Vagina (tissue), 2 donors: Measurements from ENCODE around the gene FMO1. TPM values are rescaled to one million over a fixed set of nuclear protein-coding genes. Genes with fewer than 3 reads are reported as not detected.
"Not testable (repeated sequence)": the region's sequence is repeated elsewhere in the genome, so short reads cannot be mapped to it uniquely, and the experiment has no call there.

ENCODE experiments used
- DNase-seq, 2 donors: peaks; one replicate each; pipeline ENCODE4 v3.0.0-alpha.2; 2017; ENCODE audit errors: extremely low spot score in 2 of 2
- H3K27ac ChIP-seq: fragments of 200-600 bp; sonication (generic); one replicate; pipeline ENCODE4 v1.5.1; 2019
- H3K27me3 ChIP-seq: fragments of 200-600 bp; sonication (generic); one replicate; pipeline ENCODE4 v1.5.1; 2019
- H3K36me3 ChIP-seq, 2 donors: fragments of 200-600 bp; sonication (generic); one replicate each; pipeline ENCODE4 v1.5.1; 2017 to 2019
- H3K4me1 ChIP-seq: fragments of 200-600 bp; sonication (generic); one replicate; pipeline ENCODE4 v1.5.1; 2019
- H3K4me3 ChIP-seq, 2 donors: fragments of 200-600 bp; sonication (generic); 1 replicate in 1 of 2; 2 replicates in 1 of 2; pipeline ENCODE4 v1.5.1; 2016 to 2019
- H3K9me3 ChIP-seq: fragments of 200-600 bp; sonication (generic); one replicate; pipeline ENCODE4 v1.5.1; 2019
- CTCF ChIP-seq, 3 experiments: fragments of 450-650 bp in 2 of 3; fragments of 200-600 bp in 1 of 3; sonication (generic) in 1 of 3; IDR thresholded peaks; one replicate each; pipeline ENCODE4 v1.5.1; 2017 to 2019; ENCODE audit warnings: antibody characterized with exemption in 3 of 3, mild to moderate bottlenecking in 2 of 3, moderate library complexity in 2 of 3
- POLR2A ChIP-seq, 2 donors: fragments of 450-650 bp; IDR thresholded peaks; one replicate each; pipeline ENCODE4 v1.6.1; 2017; ENCODE audit warnings: antibody characterized with exemption in 2 of 2, mild to moderate bottlenecking in 2 of 2, moderate library complexity in 2 of 2
- POLR2AphosphoS5 ChIP-seq, 2 donors: sonication (generic); formaldehyde crosslinking; IDR thresholded peaks; one replicate each; pipeline ENCODE4 v1.9.0; 2017; ENCODE audit warnings: antibody characterized with exemption in 2 of 2, mild to moderate bottlenecking in 2 of 2, low read depth in 1 of 2; ENCODE audit not compliant: insufficient read depth in 1 of 2
- intact Hi-C: fragments of 100-400 bp; cut with DNase I; formaldehyde crosslinking; loops from one replicate; pipeline ENCODE4 v1.15.1; 2023
- total RNA-seq: library from RNA; depleted of rRNA; stranded (reverse); fragments of >200 nt; gene quantifications from one replicate; pipeline ENCODE4 v1.2.3, GENCODE V29; 2016

Gene FMO1
- total RNA-seq, 1 donor from 2014 or later = 6.4 TPM

DNA sequence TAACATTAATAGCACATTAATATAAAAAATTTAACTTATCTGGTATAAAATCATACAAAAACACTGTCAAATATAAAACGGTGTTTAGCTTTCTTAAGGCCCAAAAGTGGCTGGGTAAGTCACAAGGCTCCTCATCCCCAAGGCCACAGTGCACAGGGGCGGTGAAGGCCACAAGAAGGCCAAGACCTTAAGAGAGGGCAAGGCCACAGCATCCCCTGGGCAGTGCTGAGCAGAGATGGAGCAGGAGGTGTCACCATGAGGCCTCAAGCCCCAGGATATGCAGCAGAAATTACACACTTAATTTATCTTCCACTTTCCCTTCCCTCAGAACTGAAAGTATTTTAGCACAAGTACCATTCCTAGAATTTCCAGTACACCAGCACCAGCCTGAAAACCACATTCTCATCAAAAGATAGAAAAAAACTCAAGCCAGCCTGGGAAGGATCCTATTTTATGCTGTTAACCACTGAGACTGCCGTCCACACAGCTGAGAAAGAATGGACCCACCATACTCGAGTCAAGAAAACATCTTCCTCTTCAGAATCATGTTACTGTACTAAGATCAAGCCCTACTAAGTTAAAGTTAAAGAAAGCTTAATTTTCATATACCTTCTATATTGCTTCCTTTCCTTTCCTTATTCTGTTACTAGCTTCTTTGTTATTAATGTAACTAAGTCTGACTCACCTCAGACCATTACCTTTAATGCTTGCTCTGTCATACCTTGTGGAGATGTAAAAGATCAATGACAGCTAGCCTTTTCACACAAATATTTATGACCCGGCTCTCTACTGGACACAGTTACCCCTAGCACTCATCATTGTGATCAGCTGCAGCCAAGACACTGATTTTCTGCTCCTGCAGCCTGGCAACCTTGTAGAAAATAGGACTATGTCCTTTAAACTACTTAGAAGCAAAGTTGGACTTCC, 26.4 kb upstream of the FMO1 start:
- no peak for DNase-seq
- no peak overlapping the region for H3K4me3 ChIP-seq
- TF ChIP-seq POLR2AphosphoS5 (IDR thresholded peaks at IDR 0.05; ENCODE audit: insufficient read depth in 1 of 2, low read depth in 1 of 2) (no peak), CTCF (IDR thresholded peaks at IDR 0.05) (no peak), POLR2A (IDR thresholded peaks at IDR 0.05) (no peak)
- H3K27ac ChIP-seq = peak overlapping the region; percentile 10
- no peaks in the 10 kb centered on the region for H3K9me3 ChIP-seq
- intact Hi-C loops = no loop called here
- H3K36me3 ChIP-seq = no peaks in the 10 kb centered on the region
- no peaks in the 10 kb centered on the region for H3K27me3 ChIP-seq
- H3K4me1 ChIP-seq = peaks cover 33% of the 10 kb centered on the region

DNA sequence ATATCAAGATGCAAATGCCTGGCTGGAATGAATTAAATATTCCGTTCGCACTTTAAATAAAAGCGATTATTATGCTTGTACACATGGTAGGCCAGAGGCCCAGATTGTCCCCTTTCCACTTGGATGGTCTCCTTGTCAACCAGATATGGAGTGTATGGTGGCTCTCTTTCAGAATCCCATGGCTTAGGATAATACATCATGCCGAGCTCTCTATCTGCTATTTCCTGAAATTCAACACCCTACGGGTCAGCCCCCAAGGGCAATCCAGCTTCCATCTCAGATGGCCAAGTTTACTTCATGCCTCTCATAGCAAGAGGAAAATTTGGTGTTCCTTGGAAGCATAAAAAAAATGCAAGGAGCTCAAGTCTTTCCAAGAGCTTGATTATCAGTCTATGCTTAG, 25.4 kb upstream of the FMO1 start:
- Histone ChIP-seq H3K4me3 (no peak overlapping the region), H3K36me3 (no peaks in the 10 kb centered on the region), H3K9me3 (no peaks in the 10 kb centered on the region), H3K27me3 (no peaks in the 10 kb centered on the region), H3K4me1 (peaks cover 33% of the 10 kb centered on the region), H3K27ac (no peak overlapping the region)
- no peak for TF ChIP-seq POLR2A (IDR thresholded peaks at IDR 0.05)
- TF ChIP-seq CTCF (IDR thresholded peaks at IDR 0.05) = no peak
- no peak for TF ChIP-seq POLR2AphosphoS5 (IDR thresholded peaks at IDR 0.05; ENCODE audit: insufficient read depth in 1 of 2, low read depth in 1 of 2)
- DNase-seq = no peak
- intact Hi-C loops = no loop called here

DNA sequence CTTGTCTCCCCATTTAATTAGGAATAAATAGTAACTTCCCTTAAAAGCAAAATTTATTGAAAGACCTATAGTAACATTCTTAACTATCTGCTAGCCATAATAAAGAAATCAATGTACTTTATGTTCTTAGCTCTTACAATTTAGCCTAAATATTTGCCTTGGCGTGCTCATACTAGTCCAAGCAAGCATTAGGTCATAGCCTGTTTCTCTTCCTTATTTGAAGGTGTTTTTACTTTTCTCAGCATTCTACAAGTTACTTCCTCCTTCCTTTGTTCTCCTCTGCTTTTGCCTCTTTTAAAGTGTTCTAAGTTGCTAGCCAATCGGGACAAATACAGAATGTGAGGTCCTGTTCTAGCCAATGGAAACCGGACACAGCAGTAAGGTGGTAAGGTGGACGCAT, 24.0 kb upstream of the FMO1 start:
- H3K27ac ChIP-seq, H3K36me3 ChIP-seq, H3K9me3 ChIP-seq, H3K4me3 ChIP-seq, DNase-seq, H3K27me3 ChIP-seq, intact Hi-C loops: not testable (repeated sequence)
- peaks cover 30% of the 10 kb centered on the region for H3K4me1 ChIP-seq
- peak in 1 of 2 donors; percentile 37 for TF ChIP-seq POLR2AphosphoS5 (IDR thresholded peaks at IDR 0.05; ENCODE audit: insufficient read depth in 1 of 2, low read depth in 1 of 2)

DNA sequence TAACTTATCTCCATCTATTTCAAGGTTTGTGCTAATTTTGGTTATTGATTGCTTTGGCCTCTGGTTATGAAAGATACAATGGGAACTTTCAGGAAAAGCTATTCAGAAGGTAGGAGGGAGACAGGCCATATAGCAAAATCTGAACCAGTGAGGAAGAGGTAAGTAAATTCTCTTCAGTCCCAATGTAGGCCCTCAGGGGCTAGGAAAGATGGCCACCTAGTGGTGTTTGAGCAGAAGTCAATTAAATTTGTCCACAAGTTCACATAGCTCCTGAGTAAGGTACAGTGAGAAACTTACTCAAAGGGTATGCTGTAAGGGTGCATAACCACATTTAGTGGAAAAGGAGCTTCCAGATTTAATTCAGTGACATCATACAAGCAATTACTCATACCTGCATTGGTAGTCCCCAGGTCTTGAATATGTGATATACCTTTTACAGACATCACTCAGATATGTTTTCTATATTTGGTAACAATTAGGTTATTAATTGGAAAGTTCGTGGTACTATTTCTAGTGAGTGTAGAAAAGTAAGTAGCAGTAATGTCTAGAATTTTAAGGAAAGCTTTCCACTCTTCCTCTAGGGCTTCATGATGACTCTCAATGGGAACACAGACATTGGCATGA, 21.4 kb upstream of the FMO1 start:
- Histone ChIP-seq H3K36me3 (no peaks in the 10 kb centered on the region), H3K27ac (no peak overlapping the region), H3K4me1 (peaks cover 19% of the 10 kb centered on the region), H3K27me3 (no peaks in the 10 kb centered on the region), H3K9me3 (no peaks in the 10 kb centered on the region), H3K4me3 (no peak overlapping the region)
- intact Hi-C loops = loop anchor here (5.0 kb wide), 1 partner anchor 150 kb away; no protein-coding TSS in a partner anchor
- DNase-seq = no peak
- TF ChIP-seq CTCF (IDR thresholded peaks at IDR 0.05) (peak; percentile 61 to 85 (median 64)), POLR2A (IDR thresholded peaks at IDR 0.05) (no peak), POLR2AphosphoS5 (IDR thresholded peaks at IDR 0.05; ENCODE audit: insufficient read depth in 1 of 2, low read depth in 1 of 2) (no peak)

- no peaks in the 10 kb centered on the region for H3K9me3 ChIP-seq
- TF ChIP-seq POLR2A (IDR thresholded peaks at IDR 0.05) (no peak), CTCF (IDR thresholded peaks at IDR 0.05) (no peak), POLR2AphosphoS5 (IDR thresholded peaks at IDR 0.05; ENCODE audit: insufficient read depth in 1 of 2, low read depth in 1 of 2) (no peak)
- intact Hi-C loops = loop anchor here (10.0 kb wide), 1 partner anchor 257 kb away; no protein-coding TSS in a partner anchor
Measured at GRCh38 chr1:171231326-171231725, 17.0 kb upstream of the FMO1 start.

More at GRCh38 chr1:171231326-171231725, 17.0 kb upstream of the FMO1 start:
- H3K4me1 ChIP-seq = no peaks in the 10 kb centered on the region
- H3K4me3 ChIP-seq = no peak overlapping the region
- no peak overlapping the region for H3K27ac ChIP-seq
- H3K27me3 ChIP-seq = no peaks in the 10 kb centered on the region
- DNase-seq = no peak
- H3K36me3 ChIP-seq = no peaks in the 10 kb centered on the region
